Breast epithelium (tissue), 4 donors: ENCODE measurements around the gene OSGIN1. TPM values are rescaled to one million over a fixed set of nuclear protein-coding genes. Genes with fewer than 3 reads are reported as not detected.

Experiments used
- DNase-seq, 2 donors: peaks; one replicate each; pipeline ENCODE4 v3.0.0-alpha.2; 2019; ENCODE audit warnings: low spot score in 2 of 2
- H3K27ac ChIP-seq, 2 donors: fragments of 200-600 bp; sonication (generic) in 1 of 2; one replicate each; pipeline ENCODE4 v1.5.1; 2016 to 2019; ENCODE audit warnings: mild to moderate bottlenecking in 1 of 2
- H3K27me3 ChIP-seq, 2 donors: fragments of 200-600 bp; sonication (generic) in 1 of 2; one replicate each; pipeline versions ENCODE4 v1.5.1 to v1.6.0; 2017 to 2019; ENCODE audit warnings: control low read depth in 1 of 2, mild to moderate bottlenecking in 1 of 2
- H3K36me3 ChIP-seq: fragments of 200-600 bp; one replicate; pipeline ENCODE4 v1.5.1; 2019
- H3K4me1 ChIP-seq, 2 donors: fragments of 200-600 bp; sonication (generic); one replicate each; pipeline ENCODE4 v1.5.1; 2016 to 2019; ENCODE audit warnings: control low read depth in 1 of 2
- H3K4me3 ChIP-seq, 3 donors: fragments of 200-600 bp; sonication (generic); 1 replicate in 2 of 3; 2 replicates in 1 of 3; pipeline ENCODE4 v1.5.1; 2016 to 2019; ENCODE audit warnings: mild to moderate bottlenecking in 3 of 3, moderate library complexity in 2 of 3
- H3K9me3 ChIP-seq, 2 donors: fragments of 200-600 bp; sonication (generic) in 1 of 2; one replicate each; pipeline ENCODE4 v1.5.1; 2016 to 2019; ENCODE audit warnings: control low read depth in 1 of 2
- POLR2A ChIP-seq: fragments of 450-650 bp; IDR thresholded peaks from one replicate; pipeline ENCODE4 v1.6.1; 2016; ENCODE audit warnings: antibody characterized with exemption, mild to moderate bottlenecking, moderate library complexity
- POLR2AphosphoS5 ChIP-seq, 3 donors: sonication (generic); formaldehyde crosslinking; IDR thresholded peaks; one replicate each; pipeline ENCODE4 v1.6.1; 2017; ENCODE audit warnings: antibody characterized with exemption in 3 of 3
- intact Hi-C: fragments of 100-400 bp; cut with DNase I; formaldehyde crosslinking; loops from one replicate; pipeline ENCODE4 v1.15.1; 2023; ENCODE audit warnings: low total_unique reads
- total RNA-seq, 3 donors: library from RNA; depleted of rRNA; stranded (reverse); fragments of >200 nt; gene quantifications; one replicate each; pipeline ENCODE4 v1.1.0, GENCODE V29; 2016
- TF ChIP-seq, protein P1 (sequence below), 3 donors: fragments of 450-650 bp; IDR thresholded peaks; one replicate each; pipeline ENCODE4 v1.5.1; 2016 to 2017; ENCODE audit warnings: antibody characterized with exemption in 3 of 3, mild to moderate bottlenecking in 3 of 3, moderate library complexity in 3 of 3

Gene OSGIN1
- total RNA-seq, 3 donors from 2014 or later = 3.0 to 3.5 (median 3.3) TPM

DNA sequence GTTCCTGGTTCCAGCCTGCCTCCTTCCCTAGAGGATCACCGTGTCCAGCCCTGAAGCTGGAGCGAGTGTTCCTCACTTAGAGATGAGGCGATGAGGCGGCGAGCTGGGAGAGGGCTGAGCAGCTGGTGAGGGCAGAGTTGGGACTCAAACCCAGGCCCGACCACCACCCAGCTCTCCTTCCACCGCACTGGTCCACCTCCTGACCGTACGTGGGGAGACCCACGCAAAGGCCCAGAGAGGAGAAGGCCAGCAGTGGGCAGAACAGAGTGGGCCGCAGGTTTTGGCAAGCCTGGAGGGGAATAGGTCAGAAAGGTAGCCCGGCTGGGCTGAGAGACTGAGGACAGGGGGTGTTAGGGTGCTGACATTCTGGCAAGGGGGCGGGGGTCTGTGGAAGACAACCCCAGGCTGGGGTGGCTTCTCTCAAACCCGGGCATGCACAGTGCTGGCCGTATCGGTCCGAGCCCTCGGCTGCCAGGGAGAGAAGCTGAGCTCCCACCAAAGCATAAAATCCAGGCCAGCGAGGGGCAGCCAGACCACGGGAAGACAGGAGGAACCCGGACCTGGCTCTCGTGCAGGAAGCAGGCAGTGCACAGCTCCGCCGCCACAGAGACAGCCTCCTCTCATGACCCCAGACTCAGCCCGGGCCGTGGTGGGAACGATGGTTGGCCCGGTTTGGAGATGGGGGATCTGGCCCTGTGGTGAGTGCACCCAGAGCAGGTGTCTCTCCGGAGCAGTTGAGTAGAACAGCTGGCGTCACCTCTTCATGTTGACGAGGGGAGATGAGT lies 29.3 kb upstream of the OSGIN1 start:
- DNase-seq = no peak
- intact Hi-C loops = no loop called here

DNA sequence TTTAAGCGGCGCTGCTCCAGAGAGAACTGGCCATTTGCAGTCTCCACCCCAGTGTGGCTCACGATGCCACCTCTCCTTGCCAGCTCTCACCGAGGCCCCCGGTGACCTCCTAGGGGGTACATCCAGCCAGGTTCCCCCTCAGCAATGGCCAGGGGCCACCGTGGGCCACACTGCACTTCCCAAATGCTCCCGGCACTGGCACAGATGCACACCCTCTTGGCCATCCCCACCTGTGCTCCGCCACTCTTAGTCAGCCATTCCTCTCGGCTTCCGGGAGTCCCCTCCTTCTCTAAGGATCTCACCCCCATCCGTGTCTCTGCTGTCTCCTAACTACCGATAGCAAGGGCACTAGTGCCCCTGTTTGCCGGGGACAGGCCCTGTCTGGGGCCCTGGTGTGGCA lies 28.4 kb upstream of the OSGIN1 start:
- intact Hi-C loops = no loop called here

More for the DNA sequence above, 29.3 kb upstream of the OSGIN1 start:
- TF ChIP-seq, protein P1, sequence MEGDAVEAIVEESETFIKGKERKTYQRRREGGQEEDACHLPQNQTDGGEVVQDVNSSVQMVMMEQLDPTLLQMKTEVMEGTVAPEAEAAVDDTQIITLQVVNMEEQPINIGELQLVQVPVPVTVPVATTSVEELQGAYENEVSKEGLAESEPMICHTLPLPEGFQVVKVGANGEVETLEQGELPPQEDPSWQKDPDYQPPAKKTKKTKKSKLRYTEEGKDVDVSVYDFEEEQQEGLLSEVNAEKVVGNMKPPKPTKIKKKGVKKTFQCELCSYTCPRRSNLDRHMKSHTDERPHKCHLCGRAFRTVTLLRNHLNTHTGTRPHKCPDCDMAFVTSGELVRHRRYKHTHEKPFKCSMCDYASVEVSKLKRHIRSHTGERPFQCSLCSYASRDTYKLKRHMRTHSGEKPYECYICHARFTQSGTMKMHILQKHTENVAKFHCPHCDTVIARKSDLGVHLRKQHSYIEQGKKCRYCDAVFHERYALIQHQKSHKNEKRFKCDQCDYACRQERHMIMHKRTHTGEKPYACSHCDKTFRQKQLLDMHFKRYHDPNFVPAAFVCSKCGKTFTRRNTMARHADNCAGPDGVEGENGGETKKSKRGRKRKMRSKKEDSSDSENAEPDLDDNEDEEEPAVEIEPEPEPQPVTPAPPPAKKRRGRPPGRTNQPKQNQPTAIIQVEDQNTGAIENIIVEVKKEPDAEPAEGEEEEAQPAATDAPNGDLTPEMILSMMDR (IDR thresholded peaks at IDR 0.05) = no peak
- TF ChIP-seq POLR2A (no peak), POLR2AphosphoS5 (IDR thresholded peaks at IDR 0.05) (no peak)
- Histone ChIP-seq H3K4me3 (no peak overlapping the region), H3K36me3 (peaks cover 3% of the 10 kb centered on the region), H3K27ac (no peak overlapping the region), H3K27me3 (no peaks in the 10 kb centered on the region), H3K9me3 (no peaks in the 10 kb centered on the region), H3K4me1 (no peaks in the 10 kb centered on the region)

GRCh38 chr16:83925095-83925905 lies 27.7 kb upstream of the OSGIN1 start:
- H3K36me3 ChIP-seq = no peaks in the 10 kb centered on the region

More for the DNA sequence above, 28.4 kb upstream of the OSGIN1 start:
- no peaks in the 10 kb centered on the region for H3K9me3 ChIP-seq
- H3K27ac ChIP-seq = no peak overlapping the region
- H3K27me3 ChIP-seq = no peaks in the 10 kb centered on the region
- H3K36me3 ChIP-seq = no peaks in the 10 kb centered on the region
- no peaks in the 10 kb centered on the region for H3K4me1 ChIP-seq
- TF ChIP-seq, protein P1 (IDR thresholded peaks at IDR 0.05) = no peak
- TF ChIP-seq POLR2A (no peak), POLR2AphosphoS5 (IDR thresholded peaks at IDR 0.05) (no peak)
- no peak for DNase-seq
- H3K4me3 ChIP-seq = no peak overlapping the region

DNA sequence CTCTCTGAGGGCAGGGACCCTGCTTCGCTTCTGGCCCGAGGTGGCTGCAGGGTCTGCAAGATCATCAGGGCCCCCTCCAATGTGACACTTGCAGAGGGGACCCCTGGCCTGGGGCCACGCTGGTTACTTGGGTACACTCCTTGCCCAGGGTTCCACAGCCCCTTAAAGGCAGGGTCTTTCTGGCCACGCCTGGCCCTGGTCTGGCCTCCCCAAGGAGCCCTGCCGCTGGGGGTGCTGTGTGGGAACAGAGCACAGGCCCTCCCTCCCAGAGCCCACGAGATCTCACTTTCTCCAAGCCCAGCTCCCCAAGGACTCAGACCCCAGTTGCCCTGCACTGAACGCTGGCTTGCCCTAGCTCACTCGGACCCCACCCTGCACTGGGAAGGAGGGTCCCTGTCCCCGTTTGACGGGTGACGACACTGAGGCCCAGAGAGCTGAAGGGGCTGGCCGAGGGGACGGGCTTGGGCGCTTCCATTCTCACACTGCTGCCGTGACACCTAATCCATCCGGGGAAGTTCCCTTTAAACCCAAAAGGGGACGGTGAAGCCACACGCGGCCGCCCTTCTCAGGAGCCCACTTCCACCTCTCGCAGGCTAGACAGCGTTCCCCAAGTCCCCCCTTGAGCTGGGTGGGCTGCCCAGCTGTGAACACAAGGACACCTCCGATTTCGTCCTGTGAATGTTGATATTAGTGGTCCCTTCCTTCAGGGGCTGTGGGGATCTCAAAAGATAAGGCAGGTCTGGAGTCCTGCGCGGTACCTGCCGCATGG lies 26.9 kb upstream of the OSGIN1 start:
- Histone ChIP-seq H3K27ac (peak overlapping the region; percentile 39 to 85), H3K36me3 (no peaks in the 10 kb centered on the region), H3K9me3 (no peaks in the 10 kb centered on the region), H3K4me3 (peak overlapping the region in 2 of 3 donors; percentile 46 to 47), H3K27me3 (no peaks in the 10 kb centered on the region), H3K4me1 (no peaks in the 10 kb centered on the region)
- no peak for DNase-seq
- intact Hi-C loops = no loop called here
- TF ChIP-seq, protein P1 (IDR thresholded peaks at IDR 0.05) = no peak
- TF ChIP-seq POLR2A = no peak
- TF ChIP-seq POLR2AphosphoS5 (IDR thresholded peaks at IDR 0.05) = no peak

More at GRCh38 chr16:83925095-83925905, 27.7 kb upstream of the OSGIN1 start:
- no peaks in the 10 kb centered on the region for H3K4me1 ChIP-seq
- intact Hi-C loops = no loop called here
- H3K27ac ChIP-seq = no peak overlapping the region
- TF ChIP-seq, protein P1 (IDR thresholded peaks at IDR 0.05) = no peak
- TF ChIP-seq POLR2AphosphoS5 (IDR thresholded peaks at IDR 0.05) (no peak), POLR2A (no peak)
- H3K4me3 ChIP-seq = no peak overlapping the region
- H3K9me3 ChIP-seq = no peaks in the 10 kb centered on the region
- no peak for DNase-seq
- H3K27me3 ChIP-seq = no peaks in the 10 kb centered on the region
